Measurements from ENCODE around the gene COTL1.

The COTL1 gene

DNA sequence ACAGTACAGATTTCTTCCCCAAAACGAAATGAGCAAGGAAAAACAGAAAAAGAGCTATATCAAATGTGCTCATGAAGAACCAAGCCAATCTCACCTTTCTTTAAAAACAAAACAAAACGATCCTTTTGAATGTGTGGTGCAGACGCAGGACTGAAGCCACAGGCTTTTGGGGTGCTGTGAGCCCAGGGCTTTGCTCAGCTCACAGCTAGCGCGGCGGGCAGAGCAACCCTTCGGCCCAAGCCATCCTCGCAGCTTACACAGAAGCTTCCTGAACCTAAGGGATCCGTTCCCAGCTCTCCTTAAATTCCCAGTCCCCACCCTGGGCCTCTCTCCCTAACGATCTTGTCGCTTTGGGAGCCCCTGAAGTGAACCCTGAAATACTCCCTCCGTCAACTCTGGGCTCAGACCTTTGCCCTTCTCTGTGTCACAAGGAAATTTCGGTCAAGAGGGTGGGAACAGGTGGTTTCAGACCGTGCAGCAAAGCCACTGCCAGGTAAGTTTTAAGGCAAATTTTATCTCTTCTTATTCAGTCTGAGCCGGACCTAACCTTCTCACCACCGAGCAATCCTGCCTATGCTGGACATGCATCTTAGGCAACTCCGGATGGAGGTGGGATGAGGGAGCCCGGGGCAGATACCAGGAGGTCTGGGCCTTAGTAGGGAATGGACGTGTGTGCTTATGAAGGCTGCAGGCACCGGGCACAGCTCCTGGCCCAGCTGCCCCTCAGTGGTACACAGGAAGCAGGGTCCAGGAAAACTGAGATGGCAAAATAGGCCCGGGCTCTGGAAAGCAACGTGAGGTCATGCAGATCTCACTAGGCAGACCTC lies 52.0 kb downstream of the COTL1 start:
- H3K4me3 Mint-ChIP-seq = no peak overlapping the region
- peaks cover 10% of the 10 kb centered on the region for H3K27me3 Mint-ChIP-seq (ENCODE audit: low read depth)
- no peak overlapping the region for H3K27ac Mint-ChIP-seq
- peaks cover 16% of the 10 kb centered on the region for H3K9me3 Mint-ChIP-seq
- peaks cover 10% of the 10 kb centered on the region for H3K4me1 Mint-ChIP-seq
- TF ChIP-seq, protein P1, sequence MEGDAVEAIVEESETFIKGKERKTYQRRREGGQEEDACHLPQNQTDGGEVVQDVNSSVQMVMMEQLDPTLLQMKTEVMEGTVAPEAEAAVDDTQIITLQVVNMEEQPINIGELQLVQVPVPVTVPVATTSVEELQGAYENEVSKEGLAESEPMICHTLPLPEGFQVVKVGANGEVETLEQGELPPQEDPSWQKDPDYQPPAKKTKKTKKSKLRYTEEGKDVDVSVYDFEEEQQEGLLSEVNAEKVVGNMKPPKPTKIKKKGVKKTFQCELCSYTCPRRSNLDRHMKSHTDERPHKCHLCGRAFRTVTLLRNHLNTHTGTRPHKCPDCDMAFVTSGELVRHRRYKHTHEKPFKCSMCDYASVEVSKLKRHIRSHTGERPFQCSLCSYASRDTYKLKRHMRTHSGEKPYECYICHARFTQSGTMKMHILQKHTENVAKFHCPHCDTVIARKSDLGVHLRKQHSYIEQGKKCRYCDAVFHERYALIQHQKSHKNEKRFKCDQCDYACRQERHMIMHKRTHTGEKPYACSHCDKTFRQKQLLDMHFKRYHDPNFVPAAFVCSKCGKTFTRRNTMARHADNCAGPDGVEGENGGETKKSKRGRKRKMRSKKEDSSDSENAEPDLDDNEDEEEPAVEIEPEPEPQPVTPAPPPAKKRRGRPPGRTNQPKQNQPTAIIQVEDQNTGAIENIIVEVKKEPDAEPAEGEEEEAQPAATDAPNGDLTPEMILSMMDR (IDR thresholded peaks at IDR 0.05; ENCODE audit: unreplicated experiment in 3 of 3) = no peak
- H3K36me3 Mint-ChIP-seq (ENCODE audit: low read depth) = peaks cover 61% of the 10 kb centered on the region

DNA sequence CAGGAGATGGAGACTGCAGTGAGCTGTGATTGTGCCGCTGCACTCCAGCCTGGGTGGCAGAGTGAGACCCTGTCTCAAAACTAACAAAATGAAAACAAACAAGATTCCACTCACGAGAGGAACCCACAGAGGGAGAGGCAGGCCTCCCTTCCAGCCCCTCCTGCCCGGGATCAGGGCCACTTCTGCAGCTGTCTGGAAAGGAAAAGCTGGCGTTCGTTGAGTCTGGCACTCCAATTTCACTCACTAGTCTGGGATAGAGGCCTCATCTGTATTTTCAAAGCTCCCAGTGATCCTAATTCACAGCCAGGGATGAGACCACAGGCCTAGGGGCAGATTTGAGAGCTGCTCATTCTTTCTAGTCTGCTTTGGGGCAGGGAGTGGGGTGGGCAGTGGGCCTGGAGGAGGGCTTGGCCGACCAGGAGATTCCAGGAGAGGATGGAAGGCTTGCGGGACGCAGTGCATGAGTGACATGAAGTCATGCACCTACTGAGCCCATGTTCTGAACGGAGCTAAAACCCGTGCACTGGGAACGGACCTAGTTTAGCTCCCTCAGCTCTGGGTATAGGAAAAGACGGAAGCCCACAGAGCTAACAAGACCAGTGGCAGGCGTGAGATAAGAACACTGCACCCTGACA lies 54.0 kb downstream of the COTL1 start:
- TF ChIP-seq, protein P1 (IDR thresholded peaks at IDR 0.05; ENCODE audit: unreplicated experiment in 3 of 3) = no peak
- Mint-ChIP-seq H3K4me1 (peaks cover 5% of the 10 kb centered on the region), H3K4me3 (no peak overlapping the region), H3K27me3 (ENCODE audit: low read depth) (peaks cover 10% of the 10 kb centered on the region), H3K27ac (peak overlapping the region in 1 of 3 experiments; percentile 22), H3K36me3 (ENCODE audit: low read depth) (peaks cover 43% of the 10 kb centered on the region), H3K9me3 (peaks cover 3% of the 10 kb centered on the region)

DNA sequence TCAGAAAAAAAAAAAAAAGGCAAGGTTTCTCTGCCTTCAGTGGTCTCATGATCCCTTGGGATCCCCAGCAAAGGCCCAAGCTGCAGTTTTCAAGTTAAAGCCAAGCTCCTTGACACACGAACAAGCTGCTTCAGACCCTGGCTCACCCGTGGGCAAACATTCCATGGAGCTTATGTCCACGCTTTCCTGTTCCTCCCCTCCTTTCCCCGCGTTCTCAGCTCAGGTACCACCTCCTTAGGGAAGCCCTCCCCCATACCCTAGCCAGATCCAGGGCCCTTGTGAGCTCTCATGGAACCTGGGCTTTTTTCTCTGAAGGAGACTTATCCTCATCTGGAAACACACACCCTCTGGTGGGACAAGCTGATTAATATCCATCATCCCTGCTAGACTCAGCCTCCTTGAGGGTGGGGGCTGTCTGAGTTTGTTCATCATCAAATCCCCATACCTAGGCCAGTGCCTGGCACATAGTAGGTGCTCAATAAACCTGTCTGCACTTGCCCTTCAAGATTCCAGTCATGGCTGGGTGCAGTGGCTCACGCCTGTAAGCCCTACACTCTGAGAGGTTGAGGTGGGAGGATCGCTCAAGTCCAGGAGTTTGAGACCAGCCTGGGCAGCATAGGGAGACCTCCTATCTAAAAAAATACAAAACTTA lies 54.7 kb downstream of the COTL1 start:
- peaks cover under 1% of the 10 kb centered on the region for H3K9me3 Mint-ChIP-seq
- no peak overlapping the region for H3K27ac Mint-ChIP-seq
- H3K4me1 Mint-ChIP-seq = peaks cover 5% of the 10 kb centered on the region
- TF ChIP-seq, protein P1 (IDR thresholded peaks at IDR 0.05; ENCODE audit: unreplicated experiment in 3 of 3) = no peak
- no peak overlapping the region for H3K4me3 Mint-ChIP-seq
- peaks cover 10% of the 10 kb centered on the region for H3K27me3 Mint-ChIP-seq (ENCODE audit: low read depth)
- peaks cover 37% of the 10 kb centered on the region for H3K36me3 Mint-ChIP-seq (ENCODE audit: low read depth)

DNA sequence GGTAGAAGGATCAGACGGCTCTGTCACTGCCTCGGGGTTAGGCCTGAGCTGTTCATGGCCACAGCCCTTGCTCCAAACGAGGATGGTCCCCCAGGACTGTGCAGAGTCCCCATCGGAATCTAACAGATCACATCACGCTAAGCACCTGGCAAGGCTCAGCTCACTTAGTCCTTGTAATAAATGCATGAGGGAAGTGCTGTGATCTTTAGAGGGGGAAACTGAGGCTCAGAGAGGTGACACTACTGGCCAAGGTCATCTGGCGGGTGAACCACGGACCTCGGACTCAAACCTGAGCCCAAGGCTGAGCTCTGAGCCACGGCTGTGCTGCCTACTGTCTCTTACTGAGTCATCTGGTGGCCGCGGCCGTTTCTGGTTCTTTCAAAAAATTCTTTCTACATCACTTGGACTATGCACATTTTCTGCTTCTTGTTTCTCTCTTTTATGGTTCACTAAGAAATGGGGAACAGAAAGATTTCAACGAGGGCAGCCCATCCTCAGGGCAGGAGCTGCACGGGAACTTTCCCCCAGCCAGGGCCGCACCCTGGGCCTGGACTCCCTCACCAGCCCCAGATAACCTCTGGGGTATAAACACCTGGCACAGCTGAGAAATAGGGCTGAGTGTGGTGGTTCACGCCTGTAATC lies 55.6 kb downstream of the COTL1 start:
- H3K36me3 Mint-ChIP-seq (ENCODE audit: low read depth) = peaks cover 31% of the 10 kb centered on the region
- H3K9me3 Mint-ChIP-seq = no peaks in the 10 kb centered on the region

DNA sequence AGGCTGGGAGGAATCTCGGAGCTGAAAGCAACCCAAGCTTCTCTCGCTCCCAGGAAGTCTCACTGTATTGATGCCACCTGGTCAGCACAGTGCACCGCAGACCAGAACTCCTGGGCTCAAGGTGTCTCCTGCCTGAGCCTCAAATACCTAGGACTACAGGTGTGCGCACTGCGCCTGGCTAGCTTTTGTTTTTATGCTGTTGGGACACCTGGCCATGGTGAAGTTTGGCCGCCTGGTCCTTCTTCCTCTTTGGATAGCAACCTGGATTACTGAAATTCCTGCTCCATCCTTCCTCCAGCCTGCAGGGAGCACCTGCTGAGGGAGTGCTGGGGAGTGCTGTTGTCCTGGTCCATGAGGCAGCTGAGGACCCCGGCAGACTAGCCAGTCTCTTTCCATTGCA lies 56.6 kb downstream of the COTL1 start:
- Mint-ChIP-seq H3K4me3 (no peak overlapping the region), H3K27ac (no peak overlapping the region), H3K36me3 (ENCODE audit: low read depth) (peaks cover 25% of the 10 kb centered on the region), H3K4me1 (peaks cover 5% of the 10 kb centered on the region), H3K9me3 (no peaks in the 10 kb centered on the region), H3K27me3 (ENCODE audit: low read depth) (peaks cover 10% of the 10 kb centered on the region)
- TF ChIP-seq, protein P1 (IDR thresholded peaks at IDR 0.05; ENCODE audit: unreplicated experiment in 3 of 3) = no peak

More for the DNA sequence above, 55.6 kb downstream of the COTL1 start:
- TF ChIP-seq, protein P1 (IDR thresholded peaks at IDR 0.05; ENCODE audit: unreplicated experiment in 3 of 3) = no peak
- Mint-ChIP-seq H3K27me3 (ENCODE audit: low read depth) (peaks cover 10% of the 10 kb centered on the region), H3K4me3 (no peak overlapping the region), H3K27ac (no peak overlapping the region), H3K4me1 (peaks cover 5% of the 10 kb centered on the region)
